BLaER1 treated with 17β-estradiol and CSF1 and Interleukin-3, amounts not matched to agents 10 nM and 100 nM (cell line): ENCODE results near the gene MTUS2.

Experiments used
- H3K27ac ChIP-seq, 11 experiments: shearing (Covaris generic); formaldehyde crosslinking; 2 replicates each; pipeline ENCODE4 v1.8.1; 2022
- H3K27me3 ChIP-seq, 11 experiments: shearing (Covaris generic); formaldehyde crosslinking; 2 replicates each; pipeline ENCODE4 v1.8.1; 2022
- H3K36me3 ChIP-seq, 11 experiments: shearing (Covaris generic); formaldehyde crosslinking; 2 replicates each; pipeline ENCODE4 v1.8.1; 2022
- H3K4me1 ChIP-seq, 10 experiments: shearing (Covaris generic); formaldehyde crosslinking; 2 replicates each; pipeline ENCODE4 v1.8.1; 2022
- H3K4me2 ChIP-seq, 11 experiments: shearing (Covaris generic); formaldehyde crosslinking; 2 replicates each; pipeline ENCODE4 v1.8.1; 2022
- H3K4me3 ChIP-seq, 10 experiments: shearing (Covaris generic); formaldehyde crosslinking; 2 replicates each; pipeline ENCODE4 v1.8.1; 2022
- H3K9ac ChIP-seq, 11 experiments: shearing (Covaris generic); formaldehyde crosslinking; 2 replicates each; pipeline ENCODE4 v1.8.1; 2022
- H3K9me3 ChIP-seq, 11 experiments: shearing (Covaris generic); formaldehyde crosslinking; replicated peaks in 1 of 11; 2 replicates each; pipeline ENCODE4 v1.8.1; 2022
- H4K20me1 ChIP-seq, 11 experiments: shearing (Covaris generic); formaldehyde crosslinking; 2 replicates each; pipeline ENCODE4 v1.8.1; 2022
- Cebpa-rat ChIP-seq, 11 experiments: shearing (Covaris generic); IDR thresholded peaks; 2 replicates each; pipeline ENCODE4 v1.8.1; 2022

Gene MTUS2

DNA sequence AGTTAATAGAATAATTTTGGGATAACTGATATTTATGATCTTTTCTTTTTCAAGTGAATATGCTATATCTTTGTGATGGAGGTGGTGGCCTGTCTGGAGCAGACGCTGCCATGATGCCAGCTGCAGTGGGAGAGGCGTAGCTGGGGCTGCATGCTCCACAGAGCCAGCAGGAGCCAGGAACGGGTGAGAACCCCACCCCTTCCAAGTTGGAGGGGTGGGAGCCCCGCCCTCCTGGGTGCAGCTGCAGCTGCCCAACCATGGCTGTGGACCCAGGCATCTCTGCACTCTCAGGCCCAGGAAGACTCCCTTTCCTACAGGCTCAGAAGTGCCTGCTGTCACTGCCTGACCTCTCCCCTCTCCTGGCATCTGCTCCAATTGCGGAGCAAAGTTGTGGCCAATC is 402.3 kb downstream of the MTUS2 start:
- Histone ChIP-seq H3K9me3 (peaks cover 20 to 47% (median 34%) of the 10 kb centered on the region in 11 experiments), H3K27me3 (no peaks in the 10 kb centered on the region), H4K20me1 (no peaks in the 10 kb centered on the region), H3K4me1 (no peaks in the 10 kb centered on the region), H3K4me2 (no peak overlapping the region), H3K4me3 (no peak overlapping the region), H3K27ac (no peak overlapping the region), H3K36me3 (peaks cover 0 to 10% (median 0%) of the 10 kb centered on the region in 11 experiments; a peak in 3 of 22 replicates), H3K9ac (no peak overlapping the region)
- no peak for TF ChIP-seq Cebpa-rat (IDR thresholded peaks at IDR 0.05)

DNA sequence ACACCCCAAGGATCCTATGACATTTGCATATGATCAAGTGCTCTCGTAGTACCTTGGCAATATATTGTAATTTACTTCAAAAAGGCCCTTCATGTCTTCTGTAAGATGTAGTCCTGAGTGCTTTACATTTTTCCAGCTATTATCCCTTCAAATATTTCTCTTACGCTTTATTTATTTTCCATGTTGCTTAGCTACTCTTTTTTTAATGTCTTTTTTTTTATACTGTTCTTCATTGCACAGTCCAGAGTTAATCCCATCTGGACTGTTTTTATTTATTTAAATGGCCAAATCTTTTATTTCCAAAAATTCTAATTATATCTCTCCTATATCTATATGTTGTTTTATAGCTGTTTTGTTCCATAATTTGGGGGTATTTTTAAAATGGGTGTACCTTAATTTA is 404.1 kb downstream of the MTUS2 start:
- H3K36me3 ChIP-seq, result peaks cover 0 to 10% (median 0%) of the 10 kb centered on the region in 11 experiments; a peak in 3 of 22 replicates
- no peak overlapping the region for H3K4me3 ChIP-seq
- H3K27ac ChIP-seq, result no peak overlapping the region
- no peak overlapping the region for H3K4me2 ChIP-seq
- H4K20me1 ChIP-seq, result no peaks in the 10 kb centered on the region
- no peaks in the 10 kb centered on the region for H3K4me1 ChIP-seq
- H3K27me3 ChIP-seq, result no peaks in the 10 kb centered on the region
- H3K9me3 ChIP-seq, result peaks cover 20 to 38% (median 28%) of the 10 kb centered on the region in 11 experiments
- no peak for TF ChIP-seq Cebpa-rat (IDR thresholded peaks at IDR 0.05)
- no peak overlapping the region for H3K9ac ChIP-seq

DNA sequence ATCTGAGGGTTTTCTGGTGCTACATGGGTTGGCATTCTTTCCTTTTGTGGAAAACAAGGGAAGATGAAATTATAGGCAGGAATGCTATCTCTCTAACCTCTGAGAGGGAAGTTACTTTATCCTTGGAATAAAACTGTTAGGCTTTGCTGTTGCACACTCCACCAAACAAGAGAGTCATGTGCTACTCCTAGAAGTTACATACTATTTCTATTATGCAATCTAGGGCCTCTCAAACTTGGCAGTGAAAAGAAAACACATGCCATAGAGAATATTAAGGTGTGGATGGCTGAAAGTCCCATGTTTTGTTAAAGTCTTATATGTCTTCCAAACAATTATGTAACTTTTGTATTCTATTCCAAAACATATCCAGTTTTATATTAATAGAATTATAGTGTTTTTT is 407.4 kb downstream of the MTUS2 start:
- no peak for TF ChIP-seq Cebpa-rat (IDR thresholded peaks at IDR 0.05)
- Histone ChIP-seq H3K4me2 (no peak overlapping the region), H3K9me3 (peaks cover 17 to 25% (median 22%) of the 10 kb centered on the region in 11 experiments), H3K27me3 (no peaks in the 10 kb centered on the region), H4K20me1 (no peaks in the 10 kb centered on the region), H3K9ac (no peak overlapping the region), H3K36me3 (peaks cover 0 to 10% (median 0%) of the 10 kb centered on the region in 11 experiments; a peak in 3 of 22 replicates), H3K4me3 (no peak overlapping the region), H3K27ac (no peak overlapping the region), H3K4me1 (no peaks in the 10 kb centered on the region)

DNA sequence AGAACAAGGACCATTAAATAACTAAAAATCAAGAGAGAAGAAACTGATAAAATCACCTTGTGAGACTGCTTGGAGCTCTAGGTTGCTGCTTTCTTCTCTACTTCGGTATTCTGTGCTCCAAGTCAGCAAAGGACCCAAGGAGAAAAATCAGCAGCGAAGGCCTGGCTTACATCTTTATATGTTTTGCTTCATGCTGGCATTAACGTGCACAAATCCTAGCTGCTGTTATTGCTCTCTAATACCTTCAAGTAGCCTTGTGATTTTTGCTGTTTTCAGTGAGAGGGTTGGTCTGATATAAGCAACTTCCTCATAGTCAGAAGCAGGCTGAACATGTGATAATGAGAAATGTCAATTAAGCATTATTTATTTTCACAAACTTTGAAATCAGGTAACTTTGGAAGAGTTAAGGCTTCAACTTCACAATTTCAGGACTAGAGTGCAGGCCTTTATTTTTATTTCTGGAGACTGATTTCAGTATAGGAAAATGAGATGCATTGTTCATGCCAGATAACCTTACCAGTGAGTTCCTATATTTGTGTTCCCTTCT is 410.2 kb downstream of the MTUS2 start:
- H3K4me2 ChIP-seq, result no peak overlapping the region
- H3K9ac ChIP-seq, result no peak overlapping the region
- H3K9me3 ChIP-seq, result no peaks in the 10 kb centered on the region
- no peak overlapping the region for H3K27ac ChIP-seq
- no peaks in the 10 kb centered on the region for H3K4me1 ChIP-seq
- H3K36me3 ChIP-seq, result no peaks in the 10 kb centered on the region
- no peak for TF ChIP-seq Cebpa-rat (IDR thresholded peaks at IDR 0.05)
- no peak overlapping the region for H3K4me3 ChIP-seq
- no peaks in the 10 kb centered on the region for H4K20me1 ChIP-seq
- H3K27me3 ChIP-seq, result no peaks in the 10 kb centered on the region

DNA sequence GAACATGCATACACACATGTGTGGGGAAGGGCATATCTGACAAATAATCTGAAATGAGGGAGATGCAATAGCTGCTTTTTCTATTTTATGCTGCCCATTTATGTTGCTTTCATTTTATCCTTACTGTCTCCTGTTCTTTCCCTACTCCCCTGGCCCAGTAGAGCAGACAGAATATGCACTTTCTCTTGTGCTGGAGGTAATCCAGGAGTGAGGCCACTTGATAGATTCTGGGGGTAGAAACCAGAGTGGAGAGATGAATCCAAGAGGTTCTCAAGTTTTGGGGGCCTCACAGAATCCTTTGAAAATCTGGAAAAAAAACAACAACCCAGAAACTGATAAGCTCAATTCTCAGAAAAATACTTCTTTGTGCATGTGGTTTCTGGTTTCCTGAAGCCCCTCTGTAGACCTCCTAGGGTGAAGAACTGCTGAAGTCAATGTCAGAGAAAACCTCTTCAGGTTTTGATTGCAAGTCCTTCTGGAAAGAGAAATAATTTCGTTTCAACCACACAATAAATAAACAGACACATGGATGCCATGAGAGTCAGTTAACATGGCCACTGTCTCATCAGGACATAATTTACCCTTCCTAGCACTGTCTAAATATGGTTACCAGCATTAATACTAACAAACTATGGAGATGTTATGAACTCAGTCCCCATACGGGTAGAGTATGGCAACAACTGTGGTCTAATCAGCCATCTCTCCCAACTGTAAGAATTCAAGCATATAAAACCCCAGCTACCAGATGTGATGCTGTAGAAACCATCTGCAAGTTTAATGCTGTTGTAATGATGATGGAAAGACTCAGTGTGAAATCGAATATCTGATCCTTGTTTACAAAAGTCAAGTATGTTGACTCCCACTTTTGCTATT is 419.8 kb downstream of the MTUS2 start:
- Histone ChIP-seq H3K9me3 (no peaks in the 10 kb centered on the region), H3K27me3 (no peaks in the 10 kb centered on the region), H3K27ac (no peak overlapping the region), H3K4me3 (no peak overlapping the region), H3K4me1 (no peaks in the 10 kb centered on the region), H3K4me2 (no peak overlapping the region), H4K20me1 (no peaks in the 10 kb centered on the region), H3K9ac (no peak overlapping the region), H3K36me3 (no peaks in the 10 kb centered on the region)
- TF ChIP-seq Cebpa-rat (IDR thresholded peaks at IDR 0.05), result no peak

DNA sequence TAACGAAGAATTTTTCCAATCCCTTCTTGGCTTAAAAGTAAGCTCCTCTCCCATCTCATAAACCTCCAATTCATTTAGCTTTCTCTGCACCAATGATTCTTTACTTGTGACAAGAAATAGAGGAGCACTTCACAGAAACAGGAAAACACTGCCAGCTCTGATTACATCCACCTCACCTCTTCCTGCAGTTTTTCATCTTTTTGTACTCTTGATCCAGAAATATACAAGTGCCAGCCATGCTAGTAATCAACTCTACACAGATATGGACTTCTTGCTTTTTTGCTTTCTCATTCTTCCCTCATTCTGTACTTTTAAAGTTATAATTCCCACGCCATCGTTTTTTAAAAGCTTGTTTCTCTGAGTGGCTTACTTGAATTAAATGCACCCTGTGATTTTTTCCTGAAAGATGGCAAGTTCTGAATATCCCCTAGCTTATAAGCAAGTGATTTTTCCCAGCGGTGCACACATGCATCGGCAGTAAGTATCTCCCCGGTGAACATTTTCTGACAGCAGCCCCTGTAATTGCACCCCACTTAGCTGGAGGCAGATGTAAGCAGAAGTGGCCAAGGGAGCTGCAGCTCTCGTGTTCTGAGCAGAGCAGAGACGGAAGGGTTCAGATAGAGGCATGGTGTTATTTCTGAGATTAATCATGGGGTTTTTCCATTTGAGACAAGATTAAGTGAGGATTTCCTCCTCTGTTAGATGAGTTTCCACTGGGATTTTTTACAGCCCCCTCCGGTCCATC is 434.7 kb downstream of the MTUS2 start:
- TF ChIP-seq Cebpa-rat (IDR thresholded peaks at IDR 0.05), result no peak
- Histone ChIP-seq H3K4me3 (no peak overlapping the region), H4K20me1 (no peaks in the 10 kb centered on the region), H3K9ac (no peak overlapping the region), H3K36me3 (no peaks in the 10 kb centered on the region), H3K4me1 (no peaks in the 10 kb centered on the region), H3K9me3 (no peaks in the 10 kb centered on the region), H3K27ac (no peak overlapping the region), H3K4me2 (no peak overlapping the region), H3K27me3 (no peaks in the 10 kb centered on the region)

DNA sequence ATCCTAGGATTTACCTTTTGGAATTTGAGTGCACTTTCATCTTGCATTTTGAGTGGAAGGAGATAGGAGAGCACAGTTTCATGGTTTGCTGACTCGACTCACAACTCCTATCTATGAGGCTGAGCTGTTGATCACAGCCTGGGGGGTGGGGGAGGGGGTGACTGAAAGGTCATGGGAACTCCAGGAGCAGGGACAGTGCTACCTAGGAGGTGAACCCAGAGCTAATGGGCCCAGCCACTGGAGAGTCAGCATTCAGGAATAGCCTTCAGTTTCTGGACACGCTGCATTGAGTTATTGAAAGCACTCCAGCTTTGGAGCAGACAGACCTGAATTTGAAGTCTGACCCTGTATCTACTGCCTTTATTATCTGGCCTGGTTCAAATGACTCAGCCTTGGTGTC is 435.4 kb downstream of the MTUS2 start:
- Histone ChIP-seq H3K4me1 (no peaks in the 10 kb centered on the region), H3K27me3 (no peaks in the 10 kb centered on the region), H3K9me3 (no peaks in the 10 kb centered on the region), H3K9ac (no peak overlapping the region), H4K20me1 (no peaks in the 10 kb centered on the region), H3K4me3 (no peak overlapping the region), H3K36me3 (no peaks in the 10 kb centered on the region), H3K4me2 (no peak overlapping the region), H3K27ac (no peak overlapping the region)
- TF ChIP-seq Cebpa-rat (IDR thresholded peaks at IDR 0.05), result no peak

DNA sequence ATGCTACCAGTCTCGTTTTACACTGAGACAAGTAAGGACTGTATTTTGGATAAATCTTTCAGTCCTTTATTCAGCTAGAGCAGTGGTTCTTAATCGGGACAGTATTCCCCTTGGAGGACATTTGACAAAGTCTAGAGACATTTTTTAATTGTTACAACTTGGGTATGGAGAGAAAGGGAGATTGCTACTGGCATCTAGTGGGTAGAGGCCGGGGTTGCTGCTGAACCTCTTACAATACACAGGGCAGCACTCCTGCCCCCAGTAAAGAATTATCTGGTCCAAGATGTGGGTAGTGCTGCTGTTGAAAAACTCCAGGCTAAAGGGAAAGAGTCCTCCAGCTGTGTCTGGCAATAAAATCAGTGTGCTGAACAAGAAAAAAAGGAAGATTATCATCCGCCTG is 440.5 kb downstream of the MTUS2 start:
- Histone ChIP-seq H3K9me3 (peaks cover 0 to 20% (median 11%) of the 10 kb centered on the region in 11 experiments; a peak in 13 of 22 replicates), H3K27ac (no peak overlapping the region), H3K4me3 (no peak overlapping the region), H3K36me3 (no peaks in the 10 kb centered on the region), H3K27me3 (no peaks in the 10 kb centered on the region), H3K4me1 (no peaks in the 10 kb centered on the region), H3K4me2 (no peak overlapping the region), H4K20me1 (no peaks in the 10 kb centered on the region), H3K9ac (no peak overlapping the region)
- no peak for TF ChIP-seq Cebpa-rat (IDR thresholded peaks at IDR 0.05)

DNA sequence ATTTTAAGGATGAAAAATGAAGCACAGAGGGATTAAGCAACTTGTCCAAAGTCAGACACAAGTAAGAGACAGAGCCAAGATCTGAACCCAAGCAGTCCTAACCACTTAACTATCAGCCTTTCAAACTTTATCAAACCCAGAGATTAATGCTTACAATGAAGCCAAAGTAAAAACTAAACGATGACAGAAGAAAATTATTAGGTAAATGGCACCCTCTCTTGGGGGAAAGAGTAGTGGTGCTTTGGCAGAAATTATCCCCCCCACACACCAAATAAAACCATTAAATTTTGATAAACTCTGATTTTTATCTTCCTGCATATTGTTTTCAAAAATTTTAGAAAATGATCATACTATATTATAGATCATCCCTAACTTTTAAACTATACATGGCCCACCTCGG is 446.1 kb downstream of the MTUS2 start:
- H3K27ac ChIP-seq, result no peak overlapping the region
- no peak for TF ChIP-seq Cebpa-rat (IDR thresholded peaks at IDR 0.05)
- no peaks in the 10 kb centered on the region; a peak in 1 of 20 replicates for H3K4me1 ChIP-seq
- no peak overlapping the region for H3K4me2 ChIP-seq
- H3K27me3 ChIP-seq, result no peaks in the 10 kb centered on the region
- no peaks in the 10 kb centered on the region for H4K20me1 ChIP-seq
- H3K9ac ChIP-seq, result no peak overlapping the region
- H3K36me3 ChIP-seq, result no peaks in the 10 kb centered on the region
- H3K4me3 ChIP-seq, result no peak overlapping the region
- H3K9me3 ChIP-seq, result peaks cover 0 to 20% (median 11%) of the 10 kb centered on the region in 11 experiments; a peak in 13 of 22 replicates
